Loucy (cell line): Measurements from ENCODE around the gene TSPAN9.

Experiments used
- CTCF ChIP-seq: fragments of 200-600 bp; sonication (generic); conservative IDR thresholded peaks from 2 replicates; pipeline ENCODE4 v1.5.1; 2014; ENCODE audit warnings: mild to moderate bottlenecking, antibody characterized with exemption, low read length
- EZH2phosphoT487 ChIP-seq: fragments of 200-600 bp; IDR thresholded peaks from 2 replicates; pipeline ENCODE4 v1.6.1; 2018; ENCODE audit warnings: antibody characterized with exemption, mild to moderate bottlenecking, moderate library complexity, borderline replicate concordance

GRCh38 chr12:3177778-3178425 is 100.7 kb downstream of the TSPAN9 start:
- TF ChIP-seq CTCF (no peak), EZH2phosphoT487 (no peak)
